Transverse colon (tissue), 3 donors: ENCODE measurements around the gene JPH2.

Source experiments
- POLR2A ChIP-seq: fragments of 450-650 bp; IDR thresholded peaks from one replicate; pipeline ENCODE4 v1.6.1; 2016; ENCODE audit warnings: antibody characterized with exemption, mild to moderate bottlenecking, moderate library complexity
- POLR2AphosphoS5 ChIP-seq, 3 donors: sonication (generic); formaldehyde crosslinking; IDR thresholded peaks; one replicate each; pipeline ENCODE4 v1.6.1; 2016; ENCODE audit warnings: antibody characterized with exemption in 3 of 3

DNA sequence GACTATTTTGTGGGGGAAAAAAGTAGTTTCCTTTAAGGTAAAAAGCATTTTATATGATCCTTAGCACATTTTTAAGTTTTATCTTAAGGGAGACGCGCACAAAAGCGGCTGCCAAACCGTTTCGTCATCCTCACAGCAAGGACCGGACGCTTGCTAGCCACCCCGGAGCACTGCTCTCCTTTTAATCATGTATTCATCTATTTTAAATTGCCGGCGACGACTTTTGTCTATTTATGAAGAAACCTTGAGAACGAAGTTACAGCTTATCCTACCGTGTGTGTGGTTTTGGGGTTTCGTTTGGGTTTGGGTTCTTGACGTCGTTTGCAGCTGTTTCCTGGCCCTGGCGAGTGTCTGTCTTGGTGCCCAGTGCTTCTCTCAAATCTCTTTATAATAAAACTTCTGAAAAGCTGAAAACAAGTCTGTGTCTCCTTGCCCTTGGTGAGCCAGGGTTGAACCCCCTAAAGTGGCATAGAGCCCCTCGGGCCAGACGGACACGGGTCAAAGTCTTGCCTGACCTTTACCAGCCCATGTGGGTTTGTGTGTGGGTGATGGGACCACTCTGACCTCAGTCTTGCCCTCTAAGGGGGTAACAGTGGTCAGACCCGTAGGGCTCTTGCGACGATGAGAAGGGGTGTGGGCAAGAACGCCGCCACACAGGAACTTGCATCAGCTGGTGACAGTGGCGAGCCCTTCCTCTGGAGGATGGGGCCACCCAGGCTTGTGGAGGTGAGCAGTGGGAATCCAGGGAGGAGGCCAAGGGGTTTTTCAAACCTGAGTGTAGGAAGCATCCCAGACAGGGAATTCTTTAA, 117.6 kb downstream of the JPH2 start:
- TF ChIP-seq POLR2A, result no peak
- TF ChIP-seq POLR2AphosphoS5 (IDR thresholded peaks at IDR 0.05), result no peak
